Measurements from ENCODE around the gene ADGRB3. TPM values are rescaled to one million over a fixed set of nuclear protein-coding genes. Genes with fewer than 3 reads are reported as not detected.
A peak's percentile ranks its signal among the peaks of the same experiment; 100 is the strongest.
"Not testable (repeated sequence)": the region's sequence is repeated elsewhere in the genome, so short reads cannot be mapped to it uniquely, and the experiment has no call there.

ADGRB3 gene
- total RNA-seq, 1 donor from 2014 or later: 158 TPM

GRCh38 chr6:68774843-68775242 lies 139.8 kb downstream of the ADGRB3 start:
- FAIRE-seq (no peak), DNase-seq (ENCODE audit: low spot score in 2 of 2) (no peak)

DNA sequence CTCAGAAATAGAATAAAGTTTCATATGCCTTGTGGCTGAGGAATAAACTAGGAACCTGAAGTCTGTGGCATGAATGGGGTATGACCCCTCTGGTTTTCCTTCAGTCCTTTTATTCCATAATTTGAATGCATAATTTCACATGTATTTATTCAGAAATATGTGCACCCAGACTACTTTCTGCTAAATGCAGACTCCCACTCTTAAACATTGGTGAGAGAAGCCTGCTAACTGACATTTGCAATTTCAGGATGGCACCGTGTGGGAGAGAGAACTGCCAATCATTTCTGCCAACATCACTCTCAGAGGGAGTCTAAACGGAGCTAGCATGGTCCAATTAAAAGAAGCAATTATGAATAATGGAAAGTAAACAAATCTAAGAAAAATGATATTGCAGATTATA lies 141.3 kb downstream of the ADGRB3 start:
- DNase-seq (ENCODE audit: low spot score in 2 of 2): no peak
- FAIRE-seq: no peak

DNA sequence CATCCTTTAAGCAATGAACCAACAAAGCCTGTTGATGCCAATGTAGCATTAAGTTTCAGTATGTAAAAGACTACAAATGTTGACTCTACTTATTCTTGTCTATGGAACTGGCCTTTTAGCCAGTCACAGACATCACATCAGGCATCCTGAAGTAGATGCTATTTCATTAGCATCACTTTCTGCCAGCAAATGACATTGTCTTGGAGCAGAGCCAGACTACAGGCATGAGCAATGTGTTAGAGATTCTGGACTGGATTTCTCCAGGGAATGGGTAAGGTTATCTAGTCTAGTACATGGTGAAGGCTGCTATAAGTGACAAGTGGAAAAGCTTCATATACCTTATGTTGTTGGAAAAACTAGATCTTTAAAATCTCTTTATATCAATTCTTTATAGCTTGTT lies 142.9 kb downstream of the ADGRB3 start:
- no peak for DNase-seq (ENCODE audit: low spot score in 2 of 2)
- FAIRE-seq: no peak

GRCh38 chr6:68778356-68779020 lies 143.4 kb downstream of the ADGRB3 start:
- FAIRE-seq (peak; percentile 78), DNase-seq (ENCODE audit: low spot score in 2 of 2) (peak; percentile 19 to 27)

DNA sequence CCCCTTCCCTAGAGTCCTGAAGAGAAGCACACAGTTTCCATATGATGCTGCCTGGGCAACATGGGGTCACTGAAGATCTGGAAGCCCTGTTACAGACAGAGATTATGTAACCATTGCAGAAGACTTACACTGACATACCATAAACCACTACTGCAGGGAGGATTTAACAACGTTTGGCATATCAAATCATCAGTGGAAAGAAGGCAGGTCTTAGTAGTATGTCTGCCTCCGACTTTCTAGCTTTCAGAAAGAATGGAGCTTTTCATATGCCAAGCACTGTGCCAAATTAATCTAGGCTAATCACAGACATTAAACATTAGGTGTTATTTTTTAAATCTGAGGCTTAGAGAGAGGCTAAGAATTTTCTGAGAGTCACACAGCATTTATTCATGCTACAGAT lies 144.3 kb downstream of the ADGRB3 start:
- DNase-seq (ENCODE audit: low spot score in 2 of 2) (no peak), FAIRE-seq (no peak)

DNA sequence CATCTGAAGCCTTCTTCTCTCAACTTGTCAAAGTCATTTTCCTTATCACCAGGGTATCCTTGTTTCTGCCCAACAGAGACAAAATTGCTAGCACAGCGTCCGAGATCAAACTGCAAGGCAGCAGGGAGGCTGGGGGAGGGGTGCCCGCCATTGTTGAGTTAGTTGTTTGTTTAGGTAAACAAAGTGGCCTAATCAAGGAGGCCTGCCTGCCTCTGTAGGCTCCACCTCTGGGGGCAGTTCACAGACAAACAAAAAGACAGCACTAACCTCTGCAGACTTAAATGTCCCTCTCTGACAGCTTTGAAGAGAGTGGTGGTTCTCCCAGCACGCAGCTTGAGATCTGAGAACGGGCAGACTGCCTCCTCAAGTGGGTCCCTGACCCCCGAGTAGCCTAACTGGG lies 155.0 kb downstream of the ADGRB3 start:
- not testable (repeated sequence) for DNase-seq (ENCODE audit: low spot score in 2 of 2); FAIRE-seq

DNA sequence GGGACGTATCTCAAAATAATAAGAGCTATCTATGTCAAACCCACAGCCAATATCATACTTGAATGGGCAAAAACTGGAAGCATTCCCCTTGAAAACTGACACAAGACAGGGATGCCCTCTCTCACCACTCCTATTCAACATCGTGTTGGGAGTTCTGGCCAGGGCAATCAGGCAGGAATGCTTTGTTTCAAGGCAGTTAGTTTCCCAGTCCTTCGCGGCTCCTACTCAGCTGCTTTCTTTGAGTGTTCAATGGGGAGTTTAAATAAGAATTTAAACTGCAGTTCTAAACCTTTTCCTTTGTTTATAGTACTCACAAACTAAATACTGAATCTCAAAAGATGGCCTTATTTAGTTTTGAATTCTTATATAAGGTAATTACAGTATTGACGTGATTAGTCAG lies 179.9 kb downstream of the ADGRB3 start:
- not testable (repeated sequence) for DNase-seq (ENCODE audit: low spot score in 2 of 2); FAIRE-seq

DNA sequence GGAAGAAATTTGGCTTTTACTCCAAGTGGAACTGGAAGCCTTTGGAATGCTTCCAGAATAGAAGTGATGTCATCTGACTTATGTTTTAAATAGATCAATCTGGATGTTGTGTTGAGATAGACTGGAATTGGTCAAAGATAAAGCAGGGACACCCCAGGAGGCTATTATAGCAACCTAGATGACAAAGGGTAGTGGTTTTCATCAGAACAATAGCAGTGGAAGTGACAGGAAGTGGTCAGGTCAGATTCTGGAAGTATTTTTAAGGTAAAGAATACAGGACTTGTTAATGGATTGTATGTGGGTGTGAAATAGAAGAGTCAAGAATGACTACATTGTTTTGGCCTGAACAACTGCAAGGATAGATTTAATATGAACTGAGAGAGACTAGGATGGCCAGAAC lies 191.4 kb downstream of the ADGRB3 start:
- no peak for DNase-seq (ENCODE audit: low spot score in 2 of 2)
- no peak for FAIRE-seq

DNA sequence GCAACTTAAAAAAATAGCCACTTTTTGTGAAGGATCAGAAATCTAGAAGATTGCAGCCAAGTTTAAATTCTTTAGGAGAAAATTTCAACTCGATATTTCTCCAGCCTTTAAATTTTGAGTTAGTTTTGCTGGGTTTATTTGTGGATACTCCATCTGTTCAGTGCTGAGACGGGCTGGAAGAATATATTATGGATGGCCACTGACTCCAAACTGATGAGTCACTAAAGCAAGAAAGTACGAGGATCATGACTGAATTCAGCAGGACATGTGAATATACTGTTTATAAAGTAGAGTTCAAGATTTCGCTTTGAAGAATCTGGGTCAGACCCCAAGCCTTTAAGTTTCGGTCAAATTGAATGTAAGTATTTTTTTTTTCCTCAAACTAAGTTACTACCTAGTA lies 199.5 kb downstream of the ADGRB3 start:
- no peak for FAIRE-seq

GRCh38 chr6:68838571-68838970 lies 203.5 kb downstream of the ADGRB3 start:
- DNase-seq (ENCODE audit: low spot score in 2 of 2): no peak
- no peak for FAIRE-seq

More for the DNA sequence above, 199.5 kb downstream of the ADGRB3 start:
- DNase-seq (ENCODE audit: low spot score in 2 of 2): no peak

GRCh38 chr6:68852791-68853190 lies 217.7 kb downstream of the ADGRB3 start:
- FAIRE-seq: no peak
- DNase-seq (ENCODE audit: low spot score in 2 of 2): no peak

DNA sequence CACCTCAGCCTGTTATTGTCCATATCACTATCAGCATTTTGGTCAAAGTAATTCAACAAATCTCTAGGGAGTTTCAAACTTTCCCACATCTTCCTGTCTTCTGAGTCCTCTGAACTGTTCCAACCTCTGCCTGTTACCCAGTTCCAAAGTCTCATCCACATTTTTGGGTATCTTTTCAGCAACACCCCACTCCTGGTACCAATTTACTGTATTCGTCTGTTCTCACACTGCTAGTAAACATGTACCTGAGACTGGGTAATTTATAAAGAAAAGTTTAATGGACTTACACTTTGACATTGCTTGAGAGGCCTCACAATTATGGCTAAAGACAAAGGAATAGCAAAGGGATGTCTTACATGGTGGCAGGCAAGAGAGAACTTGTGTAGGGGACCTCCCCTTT lies 224.2 kb downstream of the ADGRB3 start:
- no peak for FAIRE-seq
- no peak for DNase-seq (ENCODE audit: low spot score in 2 of 2)

DNA sequence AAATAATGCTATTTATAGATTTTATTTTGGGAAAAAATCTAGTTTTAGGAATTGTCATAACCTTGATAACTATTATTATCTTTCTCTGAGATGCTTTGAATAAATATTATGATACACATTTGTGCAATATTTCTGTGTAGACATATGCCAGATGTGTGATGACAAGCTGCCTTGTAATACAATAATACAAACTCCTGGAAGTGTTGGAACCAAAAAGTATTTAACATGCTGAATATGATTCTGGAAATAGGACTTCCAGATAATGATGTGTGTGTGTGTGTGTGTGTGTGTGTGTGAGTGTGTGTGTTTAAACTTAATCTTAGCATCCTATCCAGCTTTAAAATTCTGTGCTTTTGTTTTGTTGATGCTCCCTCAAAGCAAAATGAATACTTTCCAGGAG lies 233.6 kb downstream of the ADGRB3 start:
- no peak for DNase-seq (ENCODE audit: low spot score in 2 of 2)
- FAIRE-seq: no peak

DNA sequence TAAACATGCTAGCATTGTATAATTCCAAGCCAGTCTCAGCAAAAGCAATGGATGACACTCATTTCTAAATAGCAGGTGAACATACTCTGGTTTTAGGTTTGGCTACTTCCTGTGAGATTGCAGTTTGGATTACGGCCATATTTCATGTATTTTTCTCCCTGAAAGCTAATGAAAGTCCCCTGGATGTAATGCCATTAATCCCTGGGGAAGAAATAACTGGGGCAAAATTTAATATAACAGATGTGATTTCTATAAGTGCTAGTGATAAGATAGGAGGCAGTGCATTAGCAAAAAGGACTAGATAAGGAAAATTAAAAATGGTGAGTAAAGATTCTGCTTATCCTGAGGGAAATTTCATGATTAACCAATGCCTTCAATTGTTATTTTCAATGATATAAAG lies 238.2 kb downstream of the ADGRB3 start:
- no peak for DNase-seq (ENCODE audit: low spot score in 2 of 2)
- FAIRE-seq: no peak

DNA sequence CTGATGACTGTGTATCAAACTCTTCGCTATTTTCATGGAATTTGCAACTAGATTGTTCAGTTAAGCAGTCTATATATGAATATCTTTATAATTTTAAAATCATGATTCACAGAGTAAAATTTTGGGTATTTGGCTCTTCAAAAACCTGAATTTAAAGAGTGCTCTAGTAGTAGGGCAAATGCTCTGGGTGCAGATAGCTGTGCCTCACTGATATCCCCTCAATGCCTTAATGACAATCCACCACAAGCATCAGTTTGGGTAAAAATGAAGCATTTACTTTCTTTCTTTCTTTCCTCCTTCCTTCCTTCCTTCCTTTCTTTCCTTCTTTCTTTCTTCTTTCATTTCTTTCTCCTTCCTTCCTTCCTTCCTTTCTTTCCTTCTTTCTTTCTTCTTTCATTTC lies 239.7 kb downstream of the ADGRB3 start:
- FAIRE-seq (no peak), DNase-seq (ENCODE audit: low spot score in 2 of 2) (no peak)

GRCh38 chr6:68875403-68875802 lies 240.3 kb downstream of the ADGRB3 start:
- FAIRE-seq: no peak
- no peak for DNase-seq (ENCODE audit: low spot score in 2 of 2)

- FAIRE-seq (peak; percentile 95), DNase-seq (ENCODE audit: low spot score in 2 of 2) (no peak)
Measured at GRCh38 chr6:68876792-68877493, 241.9 kb downstream of the ADGRB3 start.

DNA sequence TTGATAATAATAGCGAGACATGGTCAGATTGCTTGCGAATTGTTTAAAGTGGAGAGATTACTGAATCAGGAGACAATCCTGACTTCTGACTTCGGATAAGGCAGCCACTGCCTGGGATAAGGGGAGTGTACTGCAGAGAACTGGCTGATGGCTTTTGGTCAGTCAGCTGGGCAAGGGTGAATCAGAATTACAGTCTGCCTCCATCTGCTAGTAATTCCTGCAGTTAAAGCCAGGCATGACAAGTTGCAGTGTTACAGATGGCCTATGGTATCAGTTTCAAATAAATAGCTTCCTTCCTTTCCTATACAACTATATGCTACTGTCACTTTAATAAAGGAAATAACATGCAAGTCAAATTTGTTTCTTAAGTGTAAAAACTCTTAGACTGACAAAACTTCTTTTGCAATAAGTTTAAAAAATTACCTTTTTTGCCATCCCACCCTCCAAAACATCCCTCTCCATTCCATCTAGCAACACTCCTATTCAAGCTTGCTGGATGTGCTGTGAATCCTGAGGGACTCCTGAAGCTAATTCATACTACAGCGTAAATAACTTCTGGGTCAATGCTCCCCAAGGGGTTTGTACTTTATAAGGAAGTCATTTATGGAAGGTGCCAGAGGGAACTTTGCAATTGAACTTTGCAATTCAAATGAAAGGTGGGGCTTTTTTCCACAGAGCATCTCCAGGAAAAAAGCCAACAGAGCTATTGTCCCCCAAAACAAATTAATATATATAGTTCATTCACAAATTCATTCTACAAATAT lies 245.2 kb downstream of the ADGRB3 start:
- no peak for DNase-seq (ENCODE audit: low spot score in 2 of 2)
- no peak for FAIRE-seq

- not testable (repeated sequence) for FAIRE-seq; DNase-seq (ENCODE audit: low spot score in 2 of 2)
Measured at GRCh38 chr6:68883325-68883724, 248.2 kb downstream of the ADGRB3 start.

- DNase-seq (ENCODE audit: low spot score in 2 of 2): no peak
- FAIRE-seq: no peak
Measured at GRCh38 chr6:68891419-68891818, 256.3 kb downstream of the ADGRB3 start.

DNA sequence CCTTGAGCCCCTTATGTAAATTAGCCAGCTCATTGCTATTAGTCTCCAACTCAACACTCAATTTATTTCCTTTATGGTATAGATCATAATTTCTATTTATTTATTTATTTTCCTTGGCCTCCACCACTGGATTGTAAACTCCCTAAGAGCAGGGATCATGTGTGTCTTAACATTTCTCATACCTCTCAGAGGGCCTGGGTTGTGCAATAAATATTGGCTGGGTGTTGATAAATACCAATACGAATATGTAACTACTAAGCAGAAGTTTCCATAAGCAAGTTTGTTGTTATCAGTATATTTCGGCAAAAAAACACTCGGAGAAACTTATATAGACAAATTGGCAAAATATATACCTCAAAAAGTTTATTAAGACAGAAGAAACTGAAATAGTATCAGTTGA lies 257.4 kb downstream of the ADGRB3 start:
- no peak for DNase-seq (ENCODE audit: low spot score in 2 of 2)
- FAIRE-seq: no peak
